SJSA1 (cell line): Measurements from ENCODE around the gene PRKCH. TPM values are rescaled to one million over a fixed set of nuclear protein-coding genes. Genes with fewer than 3 reads are reported as not detected.
A peak's percentile ranks its signal among the peaks of the same experiment; 100 is the strongest.

Experiments
- DNase-seq, 2 experiments: peaks; one replicate each; pipeline ENCODE4 v3.0.0-alpha.2; 2015 to 2020; ENCODE audit warnings: low spot score in 2 of 2, low read depth in 1 of 2
- H3K27ac ChIP-seq: fragments of 250-450 bp; sonication (Bioruptor Pico); 2 replicates; pipeline ENCODE4 v1.5.1; 2020; ENCODE audit warnings: mild to moderate bottlenecking, moderate library complexity
- H3K27me3 ChIP-seq: fragments of 250-450 bp; sonication (Bioruptor Pico); replicated peaks from 2 replicates; pipeline ENCODE4 v1.5.1; 2020; ENCODE audit warnings: mild to moderate bottlenecking, moderate library complexity
- H3K36me3 ChIP-seq: fragments of 250-450 bp; sonication (Bioruptor Pico); 2 replicates; pipeline ENCODE4 v1.5.1; 2020; ENCODE audit warnings: mild to moderate bottlenecking
- H3K4me1 ChIP-seq: fragments of 250-450 bp; sonication (Bioruptor Pico); replicated peaks from 2 replicates; pipeline ENCODE4 v1.6.1; 2021; ENCODE audit warnings: mild to moderate bottlenecking
- H3K4me3 ChIP-seq: fragments of 250-450 bp; sonication (Bioruptor Pico); 2 replicates; pipeline ENCODE4 v1.5.1; 2020; ENCODE audit warnings: mild to moderate bottlenecking
- H3K9me3 ChIP-seq: fragments of 250-450 bp; sonication (Bioruptor Pico); replicated peaks from 2 replicates; pipeline ENCODE4 v1.5.1; 2020; ENCODE audit warnings: mild to moderate bottlenecking
- total RNA-seq: library from RNA; depleted of rRNA; stranded (reverse); fragments of >200 nt; shearing (Covaris generic); gene quantifications from 2 replicates; pipeline ENCODE4 v1.2.3, GENCODE V29; 2014

PRKCH gene
- total RNA-seq, 1 experiment from 2014 or later, result 5.7 TPM

DNA sequence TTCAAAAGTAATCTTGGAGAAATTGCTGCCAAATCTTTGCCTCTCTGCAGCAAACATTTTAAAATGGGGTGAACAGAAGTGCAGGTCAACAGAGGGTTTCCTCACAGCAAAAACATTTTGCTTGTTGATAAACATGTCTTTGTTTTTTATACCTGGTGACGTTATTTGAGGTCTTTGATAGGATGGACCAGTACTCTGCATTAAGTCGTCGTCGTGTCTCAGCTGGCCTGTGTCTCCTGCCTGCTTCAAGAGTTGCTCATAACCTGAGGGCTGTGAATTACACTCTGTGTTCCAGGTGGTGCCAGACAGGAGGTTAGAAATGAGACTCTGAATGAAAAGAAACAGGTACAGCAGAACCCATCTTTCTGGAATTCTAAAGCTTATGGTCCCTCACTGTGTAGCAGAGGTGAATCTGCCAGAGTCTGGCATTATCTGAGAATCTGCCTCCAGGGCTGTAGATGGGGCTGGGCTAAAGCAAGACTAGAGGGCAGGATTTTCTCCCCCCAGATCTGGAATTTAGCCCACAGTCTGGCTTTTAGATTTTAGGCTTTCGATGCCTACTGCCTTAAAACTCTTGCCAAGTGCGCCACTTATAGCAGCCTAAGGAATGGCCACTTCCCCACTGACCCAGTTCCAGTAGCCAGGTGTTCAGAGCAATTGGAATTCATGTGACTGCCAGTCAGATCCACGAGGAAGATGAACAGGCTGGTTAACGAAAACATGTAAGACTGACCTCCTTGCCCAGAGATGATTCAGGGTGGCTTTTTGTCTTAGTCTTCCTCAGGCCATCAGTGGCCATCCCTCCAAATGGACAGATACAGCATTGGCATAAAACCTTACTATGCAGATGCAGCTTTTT is 161.2 kb downstream of the PRKCH start:
- Histone ChIP-seq H3K27ac (no peak overlapping the region), H3K9me3 (no peaks in the 10 kb centered on the region), H3K4me3 (no peak overlapping the region), H3K36me3 (no peaks in the 10 kb centered on the region), H3K27me3 (no peaks in the 10 kb centered on the region), H3K4me1 (peaks cover 40% of the 10 kb centered on the region)
- no peak for DNase-seq

DNA sequence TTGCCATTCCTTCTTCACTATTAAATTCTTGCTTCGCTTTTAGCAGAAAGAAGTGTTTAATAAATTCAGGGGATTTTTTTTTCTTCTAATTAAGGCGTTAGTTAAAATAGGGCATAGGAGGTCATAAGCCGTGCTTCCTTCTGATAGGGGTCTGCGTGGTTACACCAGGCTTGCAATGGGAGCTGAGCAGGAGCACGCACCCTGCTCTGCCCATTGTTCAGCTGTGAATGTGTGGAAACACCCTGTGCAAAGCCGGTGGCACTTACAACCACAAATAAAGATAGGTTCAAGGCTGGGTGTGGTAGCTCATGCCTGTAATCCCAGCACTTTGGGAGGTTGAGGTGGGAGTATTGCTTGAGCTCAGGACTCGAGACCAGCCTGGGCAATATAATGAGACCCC is 162.1 kb downstream of the PRKCH start:
- no peaks in the 10 kb centered on the region for H3K27me3 ChIP-seq
- no peaks in the 10 kb centered on the region for H3K9me3 ChIP-seq
- no peak for DNase-seq
- H3K4me1 ChIP-seq, result peaks cover 42% of the 10 kb centered on the region
- H3K4me3 ChIP-seq, result no peak overlapping the region
- H3K27ac ChIP-seq, result no peak overlapping the region
- H3K36me3 ChIP-seq, result no peaks in the 10 kb centered on the region

DNA sequence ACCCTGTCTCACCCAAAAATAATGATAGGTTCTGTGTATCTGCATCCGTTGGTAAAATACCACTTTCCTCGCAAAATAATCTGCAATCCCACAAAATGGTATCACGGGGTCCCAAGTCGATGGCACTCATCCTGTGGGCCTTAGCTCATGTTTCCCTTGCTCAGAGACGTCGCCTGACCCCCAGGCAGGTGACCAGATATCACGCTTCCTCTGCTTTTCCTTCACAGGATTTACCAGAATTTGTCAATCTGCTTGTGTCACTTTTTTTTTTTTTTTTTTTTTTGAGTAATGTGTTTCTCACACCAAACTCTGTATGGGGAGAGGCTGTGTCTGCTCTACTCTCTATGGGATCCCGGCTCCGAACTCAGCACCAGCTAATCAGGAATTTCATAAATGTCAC is 162.7 kb downstream of the PRKCH start:
- no peak for DNase-seq
- H3K9me3 ChIP-seq, result no peaks in the 10 kb centered on the region
- no peaks in the 10 kb centered on the region for H3K36me3 ChIP-seq
- no peak overlapping the region for H3K4me3 ChIP-seq
- H3K4me1 ChIP-seq, result peaks cover 47% of the 10 kb centered on the region
- H3K27me3 ChIP-seq, result no peaks in the 10 kb centered on the region
- H3K27ac ChIP-seq, result no peak overlapping the region

DNA sequence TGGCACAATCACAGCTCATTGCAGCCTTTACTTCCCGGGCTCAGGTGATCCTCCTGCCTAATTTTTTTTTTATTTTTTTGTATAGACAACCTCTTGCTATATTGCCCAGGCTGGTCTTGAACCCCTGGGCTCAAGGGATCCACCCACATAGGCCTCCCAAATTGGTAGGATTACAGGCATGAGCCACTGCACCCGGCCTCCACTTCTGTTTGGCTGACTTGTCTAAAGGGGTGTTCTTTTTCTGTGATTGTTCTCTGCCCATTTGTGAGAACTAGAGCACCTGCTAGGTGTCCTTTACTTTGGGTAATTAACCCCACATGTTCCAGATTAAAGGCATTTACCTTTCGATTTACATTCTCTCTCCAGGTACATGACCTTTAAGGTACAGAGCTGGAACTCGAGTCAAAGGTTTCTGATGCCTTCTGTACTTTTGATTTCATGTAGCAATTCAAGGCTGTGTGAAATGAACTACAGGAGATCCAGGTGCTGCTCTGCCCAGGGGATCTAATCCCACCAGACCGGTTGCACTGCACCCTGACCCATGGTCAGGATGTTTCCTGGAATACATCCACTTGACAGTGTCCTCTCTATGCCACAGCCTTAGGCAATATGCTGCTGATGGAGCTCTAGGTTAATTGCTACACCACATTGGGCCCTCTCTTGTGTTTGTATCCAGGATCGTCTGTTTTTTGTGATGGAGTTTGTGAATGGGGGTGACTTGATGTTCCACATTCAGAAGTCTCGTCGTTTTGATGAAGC is 163.6 kb downstream of the PRKCH start:
- no peak overlapping the region for H3K4me3 ChIP-seq
- no peak for DNase-seq
- H3K27ac ChIP-seq, result peak overlapping the region; percentile 46; the same call in 1 of the 2 replicates
- peaks cover 50% of the 10 kb centered on the region for H3K4me1 ChIP-seq
- no peaks in the 10 kb centered on the region for H3K9me3 ChIP-seq
- H3K36me3 ChIP-seq, result no peaks in the 10 kb centered on the region
- no peaks in the 10 kb centered on the region for H3K27me3 ChIP-seq

DNA sequence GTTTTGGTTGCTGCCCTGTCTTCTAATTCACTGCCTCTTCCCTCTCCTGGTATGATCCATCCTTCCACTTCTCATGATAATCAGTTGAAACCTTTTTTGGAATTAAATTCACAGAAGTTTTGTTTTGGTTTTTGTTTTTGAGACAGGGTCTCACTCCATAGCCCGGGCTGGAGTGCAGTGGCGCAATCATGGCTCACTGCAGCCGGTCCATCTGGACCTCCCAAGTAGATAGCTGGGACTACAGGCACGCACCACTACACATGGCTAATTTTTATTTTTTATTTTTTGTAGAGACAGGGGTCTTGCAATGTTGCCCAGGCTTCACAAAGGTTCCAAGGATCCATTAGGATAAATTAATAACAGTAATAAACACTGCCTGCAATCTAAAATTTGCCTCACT is 164.3 kb downstream of the PRKCH start:
- DNase-seq, result peak; percentile 56 to 66
- Histone ChIP-seq H3K27ac (peak overlapping the region; percentile 46; the same call in 1 of the 2 replicates), H3K9me3 (no peaks in the 10 kb centered on the region), H3K4me3 (no peak overlapping the region), H3K4me1 (peaks cover 47% of the 10 kb centered on the region), H3K36me3 (no peaks in the 10 kb centered on the region), H3K27me3 (no peaks in the 10 kb centered on the region)

DNA sequence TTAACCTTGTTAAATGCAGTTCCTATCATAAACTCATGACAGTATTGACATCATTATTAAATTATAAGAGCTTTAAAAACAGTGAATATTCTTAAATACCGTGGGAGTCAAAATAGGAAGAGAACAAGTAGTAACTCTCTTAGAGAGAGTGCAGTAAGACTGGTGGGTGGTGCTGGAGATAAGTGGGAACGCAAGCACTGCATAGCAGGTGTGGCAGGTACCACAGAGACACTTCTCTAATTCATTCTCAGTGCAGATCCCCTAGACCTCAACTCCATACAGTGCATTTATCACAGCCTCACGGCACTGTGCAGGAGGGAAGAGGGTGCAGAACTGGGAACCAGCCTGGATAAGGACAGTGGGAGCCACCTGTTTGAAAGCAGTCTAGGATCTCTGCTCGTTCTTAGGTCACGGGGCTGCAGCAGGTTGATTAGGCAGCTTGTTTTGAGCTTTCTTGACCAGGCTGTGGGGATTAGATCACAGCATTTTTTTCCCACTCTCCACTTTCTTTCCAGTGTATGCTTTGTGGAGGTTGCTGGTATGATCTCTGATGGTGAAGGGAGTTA is 165.6 kb downstream of the PRKCH start:
- Histone ChIP-seq H3K9me3 (no peaks in the 10 kb centered on the region), H3K27ac (no peak overlapping the region), H3K36me3 (no peaks in the 10 kb centered on the region), H3K4me1 (peaks cover 55% of the 10 kb centered on the region), H3K4me3 (no peak overlapping the region), H3K27me3 (no peaks in the 10 kb centered on the region)
- no peak for DNase-seq

DNA sequence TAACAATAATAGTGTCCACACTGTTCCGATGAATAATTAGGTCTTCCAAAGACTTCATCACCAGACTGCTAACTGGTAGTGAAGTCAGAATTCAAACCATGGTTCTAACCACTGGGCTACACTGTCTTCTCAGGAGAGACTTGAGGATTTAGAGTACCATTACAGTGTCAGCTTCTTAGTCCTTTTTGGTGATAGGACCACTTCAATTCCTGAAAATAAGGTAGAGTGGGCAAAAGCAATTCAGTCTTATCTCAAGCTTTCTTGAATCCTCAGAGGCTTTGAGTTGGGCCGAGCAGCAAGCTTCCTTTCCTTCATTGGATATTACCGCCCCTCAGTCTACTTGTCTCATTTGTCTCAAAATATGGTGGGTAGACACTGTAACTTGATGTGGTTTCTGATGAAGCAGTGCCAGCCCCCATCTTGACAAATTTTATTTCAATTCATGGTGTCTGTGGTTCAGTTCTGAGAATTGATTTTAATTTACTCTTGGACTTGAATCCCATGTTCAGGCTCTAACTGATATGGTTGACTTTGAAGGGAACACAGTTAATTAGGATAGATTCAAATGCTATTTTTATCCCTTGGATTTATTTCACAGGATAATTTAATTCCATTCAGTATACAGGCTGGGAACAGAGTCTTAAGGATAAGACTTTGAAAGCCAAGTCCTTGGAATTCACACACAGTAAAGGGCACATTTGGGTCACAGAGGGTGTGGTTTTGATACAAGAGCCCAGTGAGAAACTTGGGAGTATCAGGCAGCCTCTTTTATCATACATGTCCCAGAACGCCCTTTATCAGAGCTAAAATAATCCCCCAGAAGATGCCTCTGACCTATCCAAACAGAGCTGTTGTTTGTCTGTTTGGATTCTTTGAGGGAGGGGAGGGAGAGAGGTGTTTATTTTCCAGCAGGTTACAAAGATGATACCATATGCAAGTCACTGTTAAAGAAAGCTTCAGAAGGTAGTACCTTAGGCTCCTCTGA is 167.3 kb downstream of the PRKCH start:
- no peak overlapping the region for H3K4me3 ChIP-seq
- H3K27me3 ChIP-seq, result no peaks in the 10 kb centered on the region
- no peaks in the 10 kb centered on the region for H3K9me3 ChIP-seq
- no peak for DNase-seq
- H3K27ac ChIP-seq, result no peak overlapping the region
- H3K4me1 ChIP-seq, result peaks cover 65% of the 10 kb centered on the region
- H3K36me3 ChIP-seq, result no peaks in the 10 kb centered on the region

DNA sequence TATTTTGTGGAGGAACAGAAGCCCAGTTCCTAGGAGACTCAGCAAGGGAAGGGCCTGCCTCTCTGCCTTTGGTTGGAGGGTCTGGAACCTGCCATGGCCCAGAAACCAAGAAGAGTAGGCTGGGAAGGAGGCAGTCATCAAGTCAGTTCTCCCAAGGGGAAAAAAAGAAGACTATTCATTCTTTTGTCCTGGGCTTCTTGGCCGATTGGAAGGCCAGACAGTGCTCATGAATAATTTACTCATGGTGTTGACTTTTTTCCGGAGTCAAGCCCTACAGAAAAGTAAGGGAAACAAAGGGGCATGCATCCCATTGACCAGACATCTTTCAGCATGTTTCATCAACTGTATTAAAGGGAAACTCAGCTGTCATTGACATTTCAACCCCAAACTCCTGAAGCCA is 168.1 kb downstream of the PRKCH start:
- DNase-seq, result no peak
- Histone ChIP-seq H3K4me3 (no peak overlapping the region), H3K27ac (no peak overlapping the region), H3K36me3 (no peaks in the 10 kb centered on the region), H3K9me3 (no peaks in the 10 kb centered on the region), H3K27me3 (no peaks in the 10 kb centered on the region), H3K4me1 (peaks cover 69% of the 10 kb centered on the region)

DNA sequence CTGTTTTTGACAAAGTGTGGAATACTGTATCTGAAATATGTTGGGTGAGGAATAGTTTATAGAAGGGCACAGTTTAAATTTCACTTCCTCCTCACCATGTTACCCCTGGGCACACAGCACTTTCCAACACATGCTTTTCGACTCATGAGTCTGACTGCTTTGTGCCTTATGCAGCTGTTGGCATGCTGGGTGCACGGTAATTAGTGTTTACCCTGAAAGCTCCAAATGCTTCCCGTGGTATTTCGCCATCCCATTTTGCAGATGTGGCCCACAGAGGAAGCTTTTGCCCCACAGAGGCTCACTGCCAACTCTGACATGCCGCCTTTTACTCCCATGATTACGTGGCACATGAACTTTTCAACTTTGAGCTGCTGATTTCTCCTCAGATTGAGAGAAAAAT is 168.6 kb downstream of the PRKCH start:
- H3K27ac ChIP-seq, result no peak overlapping the region
- no peaks in the 10 kb centered on the region for H3K36me3 ChIP-seq
- H3K4me1 ChIP-seq, result peaks cover 68% of the 10 kb centered on the region
- H3K4me3 ChIP-seq, result no peak overlapping the region
- H3K27me3 ChIP-seq, result no peaks in the 10 kb centered on the region
- H3K9me3 ChIP-seq, result no peaks in the 10 kb centered on the region
- no peak for DNase-seq

DNA sequence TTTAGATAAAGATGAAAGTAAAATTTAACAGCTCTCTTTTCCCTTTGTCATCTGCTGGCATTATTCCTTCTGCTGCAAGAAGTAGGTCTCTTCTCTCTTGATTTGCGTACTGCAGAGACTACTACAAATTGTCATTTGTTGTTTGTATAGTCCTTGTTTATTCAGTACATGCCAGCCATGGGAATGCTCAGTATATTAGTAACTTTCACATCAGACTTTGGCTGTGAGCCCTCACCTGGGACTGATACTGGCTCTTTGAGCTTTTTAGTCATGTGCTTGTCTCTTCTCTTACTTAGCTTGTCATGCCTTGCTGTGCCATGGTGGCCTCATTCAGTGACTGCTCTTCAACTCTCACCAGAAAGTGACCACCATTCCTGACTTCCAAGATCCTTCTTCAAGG is 169.8 kb downstream of the PRKCH start:
- Histone ChIP-seq H3K36me3 (no peaks in the 10 kb centered on the region), H3K4me3 (no peak overlapping the region), H3K9me3 (no peaks in the 10 kb centered on the region), H3K4me1 (peaks cover 56% of the 10 kb centered on the region), H3K27ac (peak overlapping the region; percentile 26; the same call in 1 of the 2 replicates), H3K27me3 (no peaks in the 10 kb centered on the region)
- DNase-seq, result no peak

DNA sequence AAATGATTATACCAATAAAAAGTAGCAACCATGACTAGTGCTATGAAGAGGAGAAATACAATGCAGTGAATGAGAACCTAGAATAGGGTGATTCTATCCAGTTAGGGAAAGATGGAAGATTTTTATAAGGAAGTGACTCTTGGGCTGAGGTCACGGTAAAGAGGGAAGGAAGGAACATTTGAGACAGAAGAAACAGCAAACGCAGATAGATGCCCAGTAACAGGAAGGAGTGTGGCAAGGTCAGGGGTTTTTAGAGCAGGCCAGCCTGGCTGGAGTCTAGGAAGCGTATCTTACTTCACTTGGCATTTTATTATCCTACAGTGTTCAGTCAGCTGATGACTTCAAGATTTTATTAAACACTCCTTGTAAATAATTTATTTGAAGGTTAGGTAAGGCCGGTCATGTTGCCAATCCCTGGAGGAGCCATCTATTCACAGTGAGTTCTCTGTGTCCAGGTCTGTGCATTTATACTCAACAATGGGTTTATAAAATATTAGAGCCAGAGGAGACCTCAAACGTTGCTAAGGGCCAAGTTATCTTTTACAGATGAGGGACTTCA is 170.6 kb downstream of the PRKCH start:
- Histone ChIP-seq H3K9me3 (no peaks in the 10 kb centered on the region), H3K27ac (peak overlapping the region; percentile 42; the same call in 1 of the 2 replicates), H3K36me3 (no peaks in the 10 kb centered on the region), H3K4me3 (no peak overlapping the region), H3K4me1 (peaks cover 54% of the 10 kb centered on the region), H3K27me3 (no peaks in the 10 kb centered on the region)
- DNase-seq, result no peak

DNA sequence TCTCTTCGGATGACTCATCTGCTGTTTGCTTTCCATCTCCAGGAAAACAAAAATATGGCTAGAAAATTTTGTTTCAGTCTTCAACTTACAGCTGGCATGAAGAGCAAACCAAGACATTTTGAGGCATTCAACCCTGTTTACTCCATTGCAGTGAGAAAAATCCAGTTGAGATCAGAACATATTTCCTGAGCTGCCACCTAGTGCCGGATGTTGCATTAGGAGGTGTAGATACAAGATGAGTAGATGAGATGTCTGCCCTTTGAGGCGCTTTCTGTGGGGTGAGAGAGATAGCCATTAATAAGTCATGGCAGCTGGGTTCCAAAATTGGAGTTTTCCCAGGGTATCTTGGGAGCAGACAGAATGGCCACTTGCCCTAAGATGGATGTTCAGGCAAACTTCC is 171.1 kb downstream of the PRKCH start:
- DNase-seq, result no peak
- Histone ChIP-seq H3K4me3 (no peak overlapping the region), H3K27me3 (no peaks in the 10 kb centered on the region), H3K9me3 (no peaks in the 10 kb centered on the region), H3K4me1 (peaks cover 54% of the 10 kb centered on the region), H3K27ac (peak overlapping the region; percentile 42), H3K36me3 (no peaks in the 10 kb centered on the region)

DNA sequence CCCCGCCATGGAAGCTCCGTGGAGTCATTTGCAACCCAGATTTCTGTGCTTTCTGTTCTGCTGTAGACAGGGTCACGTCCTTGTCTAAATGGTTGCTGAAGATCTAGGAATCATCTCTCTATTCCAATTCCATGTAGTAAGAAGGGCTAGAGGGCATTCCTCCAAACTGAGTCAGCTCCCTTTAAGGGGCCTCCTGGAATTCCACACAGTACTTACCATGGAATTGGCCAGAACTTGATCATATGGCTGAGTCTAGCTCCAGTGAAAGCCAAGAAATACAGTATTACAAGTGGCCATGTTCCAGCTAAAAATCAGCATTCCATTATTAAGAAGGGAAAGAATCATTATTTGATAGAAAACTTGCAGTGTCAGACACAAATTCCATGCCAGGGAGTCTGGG is 171.9 kb downstream of the PRKCH start:
- peak overlapping the region; percentile 42 for H3K27ac ChIP-seq
- no peak overlapping the region for H3K4me3 ChIP-seq
- H3K4me1 ChIP-seq, result peaks cover 57% of the 10 kb centered on the region
- no peaks in the 10 kb centered on the region for H3K9me3 ChIP-seq
- H3K36me3 ChIP-seq, result no peaks in the 10 kb centered on the region
- H3K27me3 ChIP-seq, result no peaks in the 10 kb centered on the region
- DNase-seq, result peak; percentile 64 to 74
